ENCODE results near the gene CREBBP. TPM values are rescaled to one million over a fixed set of nuclear protein-coding genes. Genes with fewer than 3 reads are reported as not detected.

CREBBP gene
- total RNA-seq, 2 experiments from 2014 or later = 145 to 152 TPM

- H3K9me3 Mint-ChIP-seq = no peaks in the 10 kb centered on the region
- Histone ChIP-seq H3K36me3 (ENCODE audit: insufficient read depth, low read length) (peaks cover 89% of the 10 kb centered on the region), H3K4me1 (ENCODE audit: insufficient read depth, low read length) (no peaks in the 10 kb centered on the region), H3K27ac (ENCODE audit: low read depth in 1 of 2, low read length in 2 of 2) (no peak overlapping the region), H3K9me3 (ENCODE audit: control insufficient read depth in 1 of 2, insufficient read depth in 1 of 2, low read length in 2 of 2) (no peaks in the 10 kb centered on the region), H3K4me3 (ENCODE audit: low read length) (no peak overlapping the region), H3K27me3 (ENCODE audit: control insufficient read depth in 1 of 2, insufficient read depth in 2 of 2, low read length in 2 of 2) (no peaks in the 10 kb centered on the region)
- no peak for TF ChIP-seq CTCF (IDR thresholded peaks at IDR 0.05)
- ChIA-PET POLR2A (no interaction called here), CTCF (no interaction called here)
- H3K27me3 Mint-ChIP-seq = no peaks in the 10 kb centered on the region
- DNase-seq (no peak), ATAC-seq (ENCODE audit: poor library complexity) (no peak)
- intact Hi-C loops (cut with DNase I, micrococcal nuclease) = no loop called here
- no peak overlapping the region for H3K27ac Mint-ChIP-seq
- H3K4me1 Mint-ChIP-seq (ENCODE audit: low read depth) = no peaks in the 10 kb centered on the region
- H3K4me3 Mint-ChIP-seq = no peak overlapping the region
- H3K36me3 Mint-ChIP-seq (ENCODE audit: low read depth) = peaks cover 93% of the 10 kb centered on the region
Measured at GRCh38 chr16:3773663-3774062, 106.8 kb downstream of the CREBBP start.

- DNase-seq = no peak
- H3K27me3 ChIP-seq (ENCODE audit: control insufficient read depth in 1 of 2, insufficient read depth in 2 of 2, low read length in 2 of 2) = no peaks in the 10 kb centered on the region
- H3K27me3 Mint-ChIP-seq = no peaks in the 10 kb centered on the region
- ChIA-PET POLR2A (interaction anchor here (0.7 kb wide), 1 partner anchor 8 kb away, joined by 5 read pairs; no protein-coding TSS in a partner anchor), CTCF (interaction anchor here (0.7 kb wide), 1 partner anchor 483 kb away, joined by 3 read pairs; no protein-coding TSS in a partner anchor)
- ATAC-seq (ENCODE audit: poor library complexity) = no peak
- no peak overlapping the region for H3K4me3 Mint-ChIP-seq
- no peaks in the 10 kb centered on the region for H3K9me3 ChIP-seq (ENCODE audit: control insufficient read depth in 1 of 2, insufficient read depth in 1 of 2, low read length in 2 of 2)
- H3K4me1 Mint-ChIP-seq (ENCODE audit: low read depth) = no peaks in the 10 kb centered on the region
- H3K4me1 ChIP-seq (ENCODE audit: insufficient read depth, low read length) = no peaks in the 10 kb centered on the region
- H3K9me3 Mint-ChIP-seq = no peaks in the 10 kb centered on the region
- no peak overlapping the region for H3K27ac ChIP-seq (ENCODE audit: low read depth in 1 of 2, low read length in 2 of 2)
- H3K27ac Mint-ChIP-seq = no peak overlapping the region
- no peak overlapping the region for H3K4me3 ChIP-seq (ENCODE audit: low read length)
- H3K36me3 ChIP-seq (ENCODE audit: insufficient read depth, low read length) = peaks cover 90% of the 10 kb centered on the region
- intact Hi-C loops (cut with DNase I, micrococcal nuclease) = no loop called here
- H3K36me3 Mint-ChIP-seq (ENCODE audit: low read depth) = peaks cover 96% of the 10 kb centered on the region
- TF ChIP-seq CTCF (IDR thresholded peaks at IDR 0.05) = no peak
Measured at GRCh38 chr16:3771513-3771912, 109.0 kb downstream of the CREBBP start.

- H3K9me3 Mint-ChIP-seq = no peaks in the 10 kb centered on the region
- Histone ChIP-seq H3K9me3 (ENCODE audit: control insufficient read depth in 1 of 2, insufficient read depth in 1 of 2, low read length in 2 of 2) (no peaks in the 10 kb centered on the region), H3K4me1 (ENCODE audit: insufficient read depth, low read length) (no peaks in the 10 kb centered on the region), H3K36me3 (ENCODE audit: insufficient read depth, low read length) (peaks cover 93% of the 10 kb centered on the region), H3K27me3 (ENCODE audit: control insufficient read depth in 1 of 2, insufficient read depth in 2 of 2, low read length in 2 of 2) (no peaks in the 10 kb centered on the region), H3K4me3 (ENCODE audit: low read length) (no peak overlapping the region), H3K27ac (ENCODE audit: low read depth in 1 of 2, low read length in 2 of 2) (no peak overlapping the region)
- no peak overlapping the region for H3K27ac Mint-ChIP-seq
- TF ChIP-seq CTCF (IDR thresholded peaks at IDR 0.05) = no peak
- ChIA-PET CTCF (no interaction called here), POLR2A (no interaction called here)
- ATAC-seq (ENCODE audit: poor library complexity) (no peak), DNase-seq (peak in 1 of 14 experiments; percentile 22)
- H3K27me3 Mint-ChIP-seq = no peaks in the 10 kb centered on the region
- peaks cover 96% of the 10 kb centered on the region for H3K36me3 Mint-ChIP-seq (ENCODE audit: low read depth)
- intact Hi-C loops (cut with DNase I, micrococcal nuclease) = no loop called here
- no peaks in the 10 kb centered on the region for H3K4me1 Mint-ChIP-seq (ENCODE audit: low read depth)
- H3K4me3 Mint-ChIP-seq = no peak overlapping the region
Measured at GRCh38 chr16:3770530-3770929, 110.0 kb downstream of the CREBBP start.

Measured in CD4-positive, alpha-beta T cell (primary cell).